ENCODE measurements around the gene ARHGAP1. TPM values are rescaled to one million over a fixed set of nuclear protein-coding genes. Genes with fewer than 3 reads are reported as not detected.

The ARHGAP1 gene
- total RNA-seq, 2 experiments from 2014 or later = 77.8 to 79.7 TPM

- Mint-ChIP-seq H3K9me3 (no peaks in the 10 kb centered on the region), H3K27ac (peak overlapping the region; percentile 41), H3K4me1 (peaks cover 39% of the 10 kb centered on the region), H3K27me3 (no peaks in the 10 kb centered on the region), H3K36me3 (ENCODE audit: low read depth) (peaks cover 54% of the 10 kb centered on the region), H3K4me3 (no peak overlapping the region)
- ChIA-PET CTCF (interaction anchor here (8.6 kb wide), 1 partner anchor 26 kb away, joined by 49 read pairs; no protein-coding TSS in a partner anchor), POLR2A (interaction anchor here (1.0 to 6.4 kb wide), 5 partner anchors 10 to 518 kb away, joined by 3 to 124 read pairs (median 4); partner anchors contain the start of gene DDB2)
- DNase-seq = no peak
Observed at GRCh38 chr11:46697303-46697702, 3.1 kb downstream of the ARHGAP1 start.

DNA sequence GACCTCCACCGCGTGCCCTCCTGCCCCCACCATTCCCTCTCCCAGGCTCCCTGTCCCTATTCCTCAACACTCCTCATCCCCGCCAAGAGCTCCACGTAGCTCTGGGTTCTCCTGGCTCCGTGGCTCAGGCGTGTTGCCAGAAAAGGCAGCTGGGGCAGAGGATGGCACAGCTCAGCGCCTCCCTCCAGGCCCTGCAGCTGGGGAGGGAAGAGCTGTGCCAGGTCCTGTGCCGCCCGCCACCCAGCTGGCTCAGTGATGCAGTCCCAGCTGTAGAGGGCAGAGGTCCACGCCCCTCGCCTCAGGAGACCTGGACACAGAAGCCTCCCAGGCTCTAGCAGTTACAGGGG is 4.2 kb downstream of the ARHGAP1 start:
- Mint-ChIP-seq H3K27me3 (no peaks in the 10 kb centered on the region), H3K36me3 (ENCODE audit: low read depth) (peaks cover 48% of the 10 kb centered on the region), H3K4me1 (peaks cover 29% of the 10 kb centered on the region), H3K27ac (no peak overlapping the region), H3K9me3 (no peaks in the 10 kb centered on the region), H3K4me3 (no peak overlapping the region)
- ChIA-PET CTCF (interaction anchor here (0.6 to 8.6 kb wide), 2 partner anchors 25 to 51 kb away, joined by 3 to 49 read pairs; no protein-coding TSS in a partner anchor), POLR2A (interaction anchor here (0.9 to 1.1 kb wide), 3 partner anchors 11 to 77 kb away, joined by 3 to 4 read pairs (median 3); no protein-coding TSS in a partner anchor)
- no peak for DNase-seq

GRCh38 chr11:46695345-46696211 is 4.8 kb downstream of the ARHGAP1 start:
- ChIA-PET POLR2A (interaction anchor here (0.9 to 2.3 kb wide), 3 partner anchors 10 to 77 kb away, joined by 3 to 9 read pairs (median 4); no protein-coding TSS in a partner anchor), CTCF (interaction anchor here (0.6 to 8.6 kb wide), 2 partner anchors 25 to 52 kb away, joined by 3 to 49 read pairs; no protein-coding TSS in a partner anchor)
- no peak for DNase-seq
- Mint-ChIP-seq H3K9me3 (no peaks in the 10 kb centered on the region), H3K4me3 (no peak overlapping the region), H3K36me3 (ENCODE audit: low read depth) (peaks cover 49% of the 10 kb centered on the region), H3K27me3 (no peaks in the 10 kb centered on the region), H3K27ac (no peak overlapping the region), H3K4me1 (peaks cover 28% of the 10 kb centered on the region)

GRCh38 chr11:46694607-46695006 is 5.8 kb downstream of the ARHGAP1 start:
- Mint-ChIP-seq H3K27ac (no peak overlapping the region), H3K4me3 (no peak overlapping the region), H3K27me3 (no peaks in the 10 kb centered on the region), H3K36me3 (ENCODE audit: low read depth) (peaks cover 46% of the 10 kb centered on the region), H3K9me3 (no peaks in the 10 kb centered on the region), H3K4me1 (peaks cover 25% of the 10 kb centered on the region)
- CTCF ChIA-PET = no interaction called here
- DNase-seq = no peak
- POLR2A ChIA-PET = interaction anchor here (0.8 to 2.3 kb wide), 2 partner anchors 19 to 23 kb away, joined by 4 to 9 read pairs; no protein-coding TSS in a partner anchor

DNA sequence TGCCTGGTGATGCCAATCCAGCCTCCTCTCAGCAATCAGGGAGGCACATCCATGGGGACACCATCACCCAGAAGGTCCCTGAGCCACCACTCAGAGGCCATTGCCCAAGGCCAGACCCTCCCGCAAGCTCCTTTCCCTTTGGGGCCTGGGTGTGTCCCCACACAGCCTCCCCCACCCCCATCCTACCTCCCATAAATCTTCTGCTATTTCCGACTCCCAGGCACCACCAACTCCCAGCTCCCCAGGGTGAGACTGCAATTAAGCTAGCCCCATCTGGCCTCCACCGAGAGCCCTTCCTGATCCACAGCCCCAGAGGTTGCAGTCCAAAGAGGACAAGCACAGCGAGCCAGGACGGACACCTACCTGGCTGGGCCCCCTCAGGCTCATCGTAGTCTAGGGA is 6.3 kb downstream of the ARHGAP1 start:
- Mint-ChIP-seq H3K9me3 (no peaks in the 10 kb centered on the region), H3K36me3 (ENCODE audit: low read depth) (peaks cover 46% of the 10 kb centered on the region), H3K4me3 (no peak overlapping the region), H3K27me3 (no peaks in the 10 kb centered on the region), H3K4me1 (peaks cover 22% of the 10 kb centered on the region), H3K27ac (no peak overlapping the region)
- POLR2A ChIA-PET = interaction anchor here (0.8 to 2.3 kb wide), 4 partner anchors 9 to 101 kb away, joined by 3 to 9 read pairs (median 4); partner anchors contain the start of gene AMBRA1
- DNase-seq = no peak
- CTCF ChIA-PET = no interaction called here

- Mint-ChIP-seq H3K27ac (no peak overlapping the region), H3K4me3 (no peak overlapping the region), H3K4me1 (peaks cover 18% of the 10 kb centered on the region), H3K36me3 (ENCODE audit: low read depth) (peaks cover 44% of the 10 kb centered on the region), H3K27me3 (no peaks in the 10 kb centered on the region), H3K9me3 (no peaks in the 10 kb centered on the region)
- CTCF ChIA-PET = no interaction called here
- no peak for DNase-seq
- POLR2A ChIA-PET = interaction anchor here (0.8 to 2.3 kb wide), 4 partner anchors 9 to 100 kb away, joined by 3 to 9 read pairs (median 4); partner anchors contain the start of gene AMBRA1
Observed at GRCh38 chr11:46693597-46694012, 6.8 kb downstream of the ARHGAP1 start.

GRCh38 chr11:46692450-46692849 is 8.0 kb downstream of the ARHGAP1 start:
- H3K36me3 Mint-ChIP-seq (ENCODE audit: low read depth) = peaks cover 46% of the 10 kb centered on the region
- H3K27me3 Mint-ChIP-seq = no peaks in the 10 kb centered on the region
- H3K27ac Mint-ChIP-seq = no peak overlapping the region
- DNase-seq = no peak
- POLR2A ChIA-PET = interaction anchor here (1.4 to 2.1 kb wide), 2 partner anchors 8 to 22 kb away, joined by 4 to 8 read pairs; partner anchors contain the start of genes ARHGAP1 and ZNF408
- peaks cover 8% of the 10 kb centered on the region for H3K4me1 Mint-ChIP-seq
- H3K4me3 Mint-ChIP-seq = no peak overlapping the region
- CTCF ChIA-PET = interaction anchor here (0.7 to 1.0 kb wide), 2 partner anchors 11 to 23 kb away, joined by 4 read pairs; no protein-coding TSS in a partner anchor
- no peaks in the 10 kb centered on the region for H3K9me3 Mint-ChIP-seq

DNA sequence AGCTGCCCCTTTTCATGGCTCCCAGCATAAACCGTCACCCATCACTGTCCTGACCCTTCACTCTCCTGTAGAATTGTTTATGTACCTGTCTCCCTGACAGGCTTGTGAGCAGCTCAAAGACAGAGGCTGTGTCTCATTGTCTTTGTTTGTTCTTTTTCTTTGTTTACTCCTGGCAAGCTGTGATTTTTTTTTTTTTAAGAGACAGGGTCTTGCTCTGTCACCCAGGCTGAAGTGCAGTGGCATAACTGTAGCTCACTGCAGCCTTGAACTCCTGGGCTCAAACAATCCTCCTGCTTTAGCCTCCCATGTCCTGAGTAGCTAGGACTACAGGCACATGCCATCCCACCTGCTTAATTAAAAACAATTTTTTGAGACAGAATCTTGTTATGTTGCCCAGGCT is 9.7 kb downstream of the ARHGAP1 start:
- Mint-ChIP-seq H3K9me3 (no peaks in the 10 kb centered on the region), H3K27ac (no peak overlapping the region), H3K4me3 (no peak overlapping the region), H3K36me3 (ENCODE audit: low read depth) (peaks cover 52% of the 10 kb centered on the region), H3K27me3 (no peaks in the 10 kb centered on the region), H3K4me1 (peaks cover 3% of the 10 kb centered on the region)
- ChIA-PET POLR2A (interaction anchor here (2.1 kb wide), 1 partner anchor 9 kb away, joined by 8 read pairs; the partner anchor contains the start of genes ARHGAP1 and ZNF408), CTCF (no interaction called here)
- DNase-seq = no peak

GRCh38 chr11:46686886-46687795 is 13.3 kb downstream of the ARHGAP1 start:
- CTCF ChIA-PET = no interaction called here
- H3K4me1 Mint-ChIP-seq = peaks cover 6% of the 10 kb centered on the region

GRCh38 chr11:46684367-46684766 is 16.1 kb downstream of the ARHGAP1 start:
- Mint-ChIP-seq H3K36me3 (ENCODE audit: low read depth) (peaks cover 42% of the 10 kb centered on the region), H3K27ac (no peak overlapping the region)
- CTCF ChIA-PET = no interaction called here

More at GRCh38 chr11:46686886-46687795, 13.3 kb downstream of the ARHGAP1 start:
- H3K36me3 Mint-ChIP-seq (ENCODE audit: low read depth) = peaks cover 44% of the 10 kb centered on the region
- H3K4me3 Mint-ChIP-seq = no peak overlapping the region
- H3K27me3 Mint-ChIP-seq = no peaks in the 10 kb centered on the region
- POLR2A ChIA-PET = interaction anchor here (0.7 to 3.3 kb wide), 3 partner anchors 8 to 13 kb away, joined by 3 to 14 read pairs (median 7); partner anchors contain the start of genes ARHGAP1 and ZNF408
- no peaks in the 10 kb centered on the region for H3K9me3 Mint-ChIP-seq
- no peak for DNase-seq
- peak overlapping the region; percentile 26 for H3K27ac Mint-ChIP-seq

DNA sequence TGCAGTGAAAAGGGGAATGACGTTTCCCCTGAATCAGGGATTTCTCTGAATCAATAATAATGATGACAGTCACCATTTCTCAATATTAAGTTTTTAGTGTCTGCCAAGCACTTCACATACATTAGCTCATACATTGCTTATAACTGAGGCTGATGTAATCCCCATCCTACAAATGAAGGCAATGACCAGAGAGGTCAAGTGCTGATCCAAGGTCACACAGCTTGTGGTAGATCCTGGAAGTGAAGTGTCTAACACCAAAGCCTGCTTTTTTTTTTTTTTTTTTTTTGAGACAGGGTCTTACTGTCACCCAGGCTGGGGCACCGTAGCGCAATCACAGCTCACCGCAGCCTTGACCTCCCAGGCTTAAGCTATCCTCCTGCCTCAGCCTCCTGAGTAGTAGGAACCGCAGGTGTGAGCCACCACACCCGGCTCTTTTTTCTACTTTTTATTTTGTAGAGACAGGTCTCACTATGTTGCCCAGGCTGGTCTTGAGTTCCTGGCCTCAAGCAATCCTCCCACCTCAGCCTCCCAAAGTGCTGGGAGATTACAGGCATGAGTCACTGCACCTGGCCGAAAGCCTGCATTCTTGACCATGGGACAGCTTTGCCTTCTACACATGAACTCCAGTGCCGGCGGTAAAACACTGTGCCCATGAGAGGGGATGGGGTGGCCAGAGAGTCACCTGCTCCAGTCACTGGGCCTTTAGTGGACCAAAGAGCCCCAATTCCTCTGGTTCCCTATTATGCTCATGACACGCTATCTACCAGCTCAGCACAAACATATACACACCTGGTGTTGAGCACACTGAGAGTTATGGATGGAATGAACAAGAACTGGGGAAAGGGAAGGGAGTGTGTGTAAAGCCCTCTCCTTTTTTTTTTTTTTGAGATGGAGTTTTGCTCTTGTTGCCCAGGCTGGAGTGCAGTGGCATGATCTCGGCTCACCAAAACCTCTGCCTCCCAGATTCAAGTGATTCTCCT is 17.4 kb downstream of the ARHGAP1 start:
- ChIA-PET CTCF (interaction anchor here (0.6 kb wide), 1 partner anchor 84 kb away, joined by 3 read pairs; no protein-coding TSS in a partner anchor), POLR2A (interaction anchor here (0.7 to 3.3 kb wide), 3 partner anchors 12 to 159 kb away, joined by 3 to 11 read pairs (median 8); partner anchors contain the start of genes ARHGAP1 and ZNF408)
- Mint-ChIP-seq H3K4me1 (peaks cover 2% of the 10 kb centered on the region), H3K4me3 (no peak overlapping the region), H3K27ac (no peak overlapping the region), H3K9me3 (no peaks in the 10 kb centered on the region), H3K36me3 (ENCODE audit: low read depth) (peaks cover 47% of the 10 kb centered on the region), H3K27me3 (no peaks in the 10 kb centered on the region)
- no peak for DNase-seq

More at GRCh38 chr11:46684367-46684766, 16.1 kb downstream of the ARHGAP1 start:
- Mint-ChIP-seq H3K4me3 (no peak overlapping the region), H3K4me1 (peaks cover 2% of the 10 kb centered on the region), H3K27me3 (no peaks in the 10 kb centered on the region), H3K9me3 (no peaks in the 10 kb centered on the region)
- DNase-seq = no peak
- POLR2A ChIA-PET = interaction anchor here (2.2 kb wide), 1 partner anchor 17 kb away, joined by 8 read pairs; the partner anchor contains the start of genes ARHGAP1 and ZNF408

Measured in activated CD4-positive, alpha-beta memory T cell treated with anti-CD3 and anti-CD28 coated beads, Interleukin-2, amount 10 ng/mL, durations not matched to agents 7 days and 5 days (primary cell).